RPMI8226 (cell line): ENCODE data around the gene TBL1XR1.

ENCODE experiments used
- DNase-seq: peaks from one replicate; pipeline ENCODE4 v3.0.0-alpha.2; 2015

Gene TBL1XR1

GRCh38 chr3:176995946-176996345 lies 201.3 kb downstream of the TBL1XR1 start:
- no peak for DNase-seq

GRCh38 chr3:176994891-176995781 lies 202.1 kb downstream of the TBL1XR1 start:
- DNase-seq: no peak

GRCh38 chr3:176994393-176994792 lies 202.9 kb downstream of the TBL1XR1 start:
- no peak for DNase-seq

GRCh38 chr3:176992978-176993377 lies 204.3 kb downstream of the TBL1XR1 start:
- no peak for DNase-seq

GRCh38 chr3:176992565-176992964 lies 204.7 kb downstream of the TBL1XR1 start:
- no peak for DNase-seq

- no peak for DNase-seq
These were observed 208.5 kb downstream of the TBL1XR1 start for GRCh38 chr3:176988795-176989194.

- no peak for DNase-seq
These were observed 209.2 kb downstream of the TBL1XR1 start for GRCh38 chr3:176987901-176988650.

- no peak for DNase-seq
These were observed 218.8 kb downstream of the TBL1XR1 start for GRCh38 chr3:176978441-176978840.

GRCh38 chr3:176977331-176977730 lies 220.0 kb downstream of the TBL1XR1 start:
- no peak for DNase-seq

GRCh38 chr3:176976586-176976985 lies 220.7 kb downstream of the TBL1XR1 start:
- no peak for DNase-seq

GRCh38 chr3:176974279-176974678 lies 223.0 kb downstream of the TBL1XR1 start:
- DNase-seq: no peak

GRCh38 chr3:176971613-176972174 lies 225.6 kb downstream of the TBL1XR1 start:
- DNase-seq: no peak

GRCh38 chr3:176970770-176971169 lies 226.5 kb downstream of the TBL1XR1 start:
- DNase-seq: no peak

GRCh38 chr3:176969506-176969905 lies 227.8 kb downstream of the TBL1XR1 start:
- DNase-seq: no peak
